ENCODE results near the gene ALOX12. TPM values are rescaled to one million over a fixed set of nuclear protein-coding genes. Genes with fewer than 3 reads are reported as not detected.

The ALOX12 gene
- total RNA-seq, 1 experiment from 2014 or later = not detected

- no peak for DNase-seq
- Histone ChIP-seq H3K9me2 (replicated peaks; ENCODE audit: low read length) (no peaks in the 10 kb centered on the region), H2AFZ (ENCODE audit: low read length) (no peak overlapping the region), H3K9ac (ENCODE audit: low read length) (no peak overlapping the region), H3K36me3 (ENCODE audit: low read depth, low read length) (no peaks in the 10 kb centered on the region), H3K27me3 (ENCODE audit: low read length) (no peaks in the 10 kb centered on the region), H3K9me3 (ENCODE audit: low read length) (no peaks in the 10 kb centered on the region), H3F3A (ENCODE audit: low read length, unreplicated experiment) (no peaks in the 10 kb centered on the region), H3K79me2 (ENCODE audit: low read length) (no peaks in the 10 kb centered on the region), H3K27ac (ENCODE audit: low read length) (no peak overlapping the region), H3K4me3 (ENCODE audit: low read length) (no peak overlapping the region), H3K4me2 (ENCODE audit: low read length) (no peak overlapping the region), H3K4me1 (ENCODE audit: insufficient read depth, low read length) (no peaks in the 10 kb centered on the region), H4K20me1 (ENCODE audit: low read length) (no peaks in the 10 kb centered on the region)
- ATAC-seq = no peak
- CTCF ChIA-PET = no interaction called here
- POLR2A ChIA-PET (ENCODE audit: unreplicated experiment) = no interaction called here
- no TSS peak for BruUV-seq (replicated peaks)
- TF ChIP-seq EZH2phosphoT487 (IDR thresholded peaks at IDR 0.05; ENCODE audit: borderline replicate concordance, low read length) (no peak), EZH2 (IDR thresholded peaks at IDR 0.05; ENCODE audit: low read length, unreplicated experiment) (no peak)
- TF ChIP-seq, protein P1, sequence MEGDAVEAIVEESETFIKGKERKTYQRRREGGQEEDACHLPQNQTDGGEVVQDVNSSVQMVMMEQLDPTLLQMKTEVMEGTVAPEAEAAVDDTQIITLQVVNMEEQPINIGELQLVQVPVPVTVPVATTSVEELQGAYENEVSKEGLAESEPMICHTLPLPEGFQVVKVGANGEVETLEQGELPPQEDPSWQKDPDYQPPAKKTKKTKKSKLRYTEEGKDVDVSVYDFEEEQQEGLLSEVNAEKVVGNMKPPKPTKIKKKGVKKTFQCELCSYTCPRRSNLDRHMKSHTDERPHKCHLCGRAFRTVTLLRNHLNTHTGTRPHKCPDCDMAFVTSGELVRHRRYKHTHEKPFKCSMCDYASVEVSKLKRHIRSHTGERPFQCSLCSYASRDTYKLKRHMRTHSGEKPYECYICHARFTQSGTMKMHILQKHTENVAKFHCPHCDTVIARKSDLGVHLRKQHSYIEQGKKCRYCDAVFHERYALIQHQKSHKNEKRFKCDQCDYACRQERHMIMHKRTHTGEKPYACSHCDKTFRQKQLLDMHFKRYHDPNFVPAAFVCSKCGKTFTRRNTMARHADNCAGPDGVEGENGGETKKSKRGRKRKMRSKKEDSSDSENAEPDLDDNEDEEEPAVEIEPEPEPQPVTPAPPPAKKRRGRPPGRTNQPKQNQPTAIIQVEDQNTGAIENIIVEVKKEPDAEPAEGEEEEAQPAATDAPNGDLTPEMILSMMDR (conservative IDR thresholded peaks at IDR 0.05; ENCODE audit: low read depth, low read length) = no peak
- intact Hi-C loops (cut with micrococcal nuclease) = no loop called here
Measured at GRCh38 chr17:7027335-7027734, 31.5 kb downstream of the ALOX12 start.

- intact Hi-C loops (cut with micrococcal nuclease) = no loop called here
- no peak for TF ChIP-seq EZH2phosphoT487 (IDR thresholded peaks at IDR 0.05; ENCODE audit: borderline replicate concordance, low read length)
- TF ChIP-seq, protein P1 (conservative IDR thresholded peaks at IDR 0.05; ENCODE audit: low read depth, low read length) = no peak
- no peaks in the 10 kb centered on the region for H3K4me1 ChIP-seq (ENCODE audit: insufficient read depth, low read length)
- CTCF ChIA-PET = no interaction called here
- DNase-seq (no peak), ATAC-seq (no peak)
- no peaks in the 10 kb centered on the region for H3K36me3 ChIP-seq (ENCODE audit: low read depth, low read length)
- H3K4me2 ChIP-seq (ENCODE audit: low read length) = no peak overlapping the region
- no peaks in the 10 kb centered on the region for H3K9me2 ChIP-seq (replicated peaks; ENCODE audit: low read length)
- H2AFZ ChIP-seq (ENCODE audit: low read length) = no peak overlapping the region
- no peak overlapping the region for H3K27ac ChIP-seq (ENCODE audit: low read length)
- H3K9me3 ChIP-seq (ENCODE audit: low read length) = no peaks in the 10 kb centered on the region
- H3K27me3 ChIP-seq (ENCODE audit: low read length) = no peaks in the 10 kb centered on the region
- no peaks in the 10 kb centered on the region for H3K79me2 ChIP-seq (ENCODE audit: low read length)
- H3K9ac ChIP-seq (ENCODE audit: low read length) = no peak overlapping the region
- no TSS peak for BruUV-seq (replicated peaks)
- no peaks in the 10 kb centered on the region for H3F3A ChIP-seq (ENCODE audit: low read length, unreplicated experiment)
- POLR2A ChIA-PET (ENCODE audit: unreplicated experiment) = no interaction called here
- H3K4me3 ChIP-seq (ENCODE audit: low read length) = no peak overlapping the region
- no peaks in the 10 kb centered on the region for H4K20me1 ChIP-seq (ENCODE audit: low read length)
Measured at GRCh38 chr17:7029096-7029495, 33.2 kb downstream of the ALOX12 start.

GRCh38 chr17:7029659-7030058, 33.8 kb downstream of the ALOX12 start:
- no peaks in the 10 kb centered on the region for H3K4me1 ChIP-seq (ENCODE audit: insufficient read depth, low read length)
- H3K79me2 ChIP-seq (ENCODE audit: low read length) = no peaks in the 10 kb centered on the region
- CTCF ChIA-PET = no interaction called here
- intact Hi-C loops (cut with micrococcal nuclease) = no loop called here
- H4K20me1 ChIP-seq (ENCODE audit: low read length) = no peaks in the 10 kb centered on the region
- ATAC-seq = no peak
- no peak for DNase-seq
- H3K27ac ChIP-seq (ENCODE audit: low read length) = no peak overlapping the region
- TF ChIP-seq EZH2 (IDR thresholded peaks at IDR 0.05; ENCODE audit: low read length, unreplicated experiment) (no peak), EZH2phosphoT487 (IDR thresholded peaks at IDR 0.05; ENCODE audit: borderline replicate concordance, low read length) (no peak)
- TF ChIP-seq, protein P1 (conservative IDR thresholded peaks at IDR 0.05; ENCODE audit: low read depth, low read length) = no peak
- H3K9me2 ChIP-seq (replicated peaks; ENCODE audit: low read length) = no peaks in the 10 kb centered on the region
- H2AFZ ChIP-seq (ENCODE audit: low read length) = no peak overlapping the region
- no peaks in the 10 kb centered on the region for H3K36me3 ChIP-seq (ENCODE audit: low read depth, low read length)
- BruUV-seq (replicated peaks) = no TSS peak
- no peaks in the 10 kb centered on the region for H3K9me3 ChIP-seq (ENCODE audit: low read length)
- H3K4me2 ChIP-seq (ENCODE audit: low read length) = no peak overlapping the region
- no peak overlapping the region for H3K9ac ChIP-seq (ENCODE audit: low read length)
- no peaks in the 10 kb centered on the region for H3F3A ChIP-seq (ENCODE audit: low read length, unreplicated experiment)
- no peak overlapping the region for H3K4me3 ChIP-seq (ENCODE audit: low read length)
- POLR2A ChIA-PET (ENCODE audit: unreplicated experiment) = no interaction called here
- no peaks in the 10 kb centered on the region for H3K27me3 ChIP-seq (ENCODE audit: low read length)
